Measurements from ENCODE around the gene FYCO1.

GRCh38 chr3:45988362-45988761 is 7.3 kb downstream of the FYCO1 start:
- TF ChIP-seq YY1 (IDR thresholded peaks at IDR 0.05; ENCODE audit: low read depth) (no peak), NFIC (IDR thresholded peaks at IDR 0.05) (no peak), REST (IDR thresholded peaks at IDR 0.05; ENCODE audit: low read depth) (no peak), EGR1 (IDR thresholded peaks at IDR 0.05) (no peak), FOXM1 (IDR thresholded peaks at IDR 0.05; ENCODE audit: borderline replicate concordance, low read depth) (no peak), ZBTB7A (IDR thresholded peaks at IDR 0.05; ENCODE audit: low read depth) (no peak), CEBPB (IDR thresholded peaks at IDR 0.05) (no peak), TEAD4 (IDR thresholded peaks at IDR 0.05) (no peak), USF1 (IDR thresholded peaks at IDR 0.05) (no peak), RAD21 (IDR thresholded peaks at IDR 0.05; ENCODE audit: low read depth) (no peak), MAX (IDR thresholded peaks at IDR 0.05) (no peak)
